ENCODE data around the gene SDCCAG8.

DNA sequence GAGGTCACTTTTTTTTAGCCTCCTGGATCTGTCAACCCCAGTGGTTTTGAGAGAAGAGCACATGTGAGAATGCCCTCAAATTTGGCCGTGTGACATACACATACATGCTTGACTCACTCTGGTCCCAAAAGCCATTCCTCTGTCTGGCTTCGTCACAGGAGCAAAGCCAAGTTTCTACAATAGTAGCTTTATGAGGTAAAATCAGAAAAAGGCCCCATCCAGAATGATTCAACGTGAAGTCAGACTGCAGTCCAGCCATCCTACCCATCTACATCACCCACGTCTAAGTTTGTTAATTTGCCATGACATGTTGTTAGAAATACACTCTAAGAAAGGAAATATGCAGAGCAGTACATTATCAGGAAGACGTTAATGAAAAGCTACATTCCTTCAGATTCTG lies 245.2 kb downstream of the SDCCAG8 start:
- TF ChIP-seq, protein P1, sequence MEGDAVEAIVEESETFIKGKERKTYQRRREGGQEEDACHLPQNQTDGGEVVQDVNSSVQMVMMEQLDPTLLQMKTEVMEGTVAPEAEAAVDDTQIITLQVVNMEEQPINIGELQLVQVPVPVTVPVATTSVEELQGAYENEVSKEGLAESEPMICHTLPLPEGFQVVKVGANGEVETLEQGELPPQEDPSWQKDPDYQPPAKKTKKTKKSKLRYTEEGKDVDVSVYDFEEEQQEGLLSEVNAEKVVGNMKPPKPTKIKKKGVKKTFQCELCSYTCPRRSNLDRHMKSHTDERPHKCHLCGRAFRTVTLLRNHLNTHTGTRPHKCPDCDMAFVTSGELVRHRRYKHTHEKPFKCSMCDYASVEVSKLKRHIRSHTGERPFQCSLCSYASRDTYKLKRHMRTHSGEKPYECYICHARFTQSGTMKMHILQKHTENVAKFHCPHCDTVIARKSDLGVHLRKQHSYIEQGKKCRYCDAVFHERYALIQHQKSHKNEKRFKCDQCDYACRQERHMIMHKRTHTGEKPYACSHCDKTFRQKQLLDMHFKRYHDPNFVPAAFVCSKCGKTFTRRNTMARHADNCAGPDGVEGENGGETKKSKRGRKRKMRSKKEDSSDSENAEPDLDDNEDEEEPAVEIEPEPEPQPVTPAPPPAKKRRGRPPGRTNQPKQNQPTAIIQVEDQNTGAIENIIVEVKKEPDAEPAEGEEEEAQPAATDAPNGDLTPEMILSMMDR (IDR thresholded peaks at IDR 0.05) = no peak
- TF ChIP-seq POLR2A (IDR thresholded peaks at IDR 0.05) = no peak

All from body of pancreas (tissue), 4 donors.